ENCODE measurements around the gene FLNB.

The FLNB gene

DNA sequence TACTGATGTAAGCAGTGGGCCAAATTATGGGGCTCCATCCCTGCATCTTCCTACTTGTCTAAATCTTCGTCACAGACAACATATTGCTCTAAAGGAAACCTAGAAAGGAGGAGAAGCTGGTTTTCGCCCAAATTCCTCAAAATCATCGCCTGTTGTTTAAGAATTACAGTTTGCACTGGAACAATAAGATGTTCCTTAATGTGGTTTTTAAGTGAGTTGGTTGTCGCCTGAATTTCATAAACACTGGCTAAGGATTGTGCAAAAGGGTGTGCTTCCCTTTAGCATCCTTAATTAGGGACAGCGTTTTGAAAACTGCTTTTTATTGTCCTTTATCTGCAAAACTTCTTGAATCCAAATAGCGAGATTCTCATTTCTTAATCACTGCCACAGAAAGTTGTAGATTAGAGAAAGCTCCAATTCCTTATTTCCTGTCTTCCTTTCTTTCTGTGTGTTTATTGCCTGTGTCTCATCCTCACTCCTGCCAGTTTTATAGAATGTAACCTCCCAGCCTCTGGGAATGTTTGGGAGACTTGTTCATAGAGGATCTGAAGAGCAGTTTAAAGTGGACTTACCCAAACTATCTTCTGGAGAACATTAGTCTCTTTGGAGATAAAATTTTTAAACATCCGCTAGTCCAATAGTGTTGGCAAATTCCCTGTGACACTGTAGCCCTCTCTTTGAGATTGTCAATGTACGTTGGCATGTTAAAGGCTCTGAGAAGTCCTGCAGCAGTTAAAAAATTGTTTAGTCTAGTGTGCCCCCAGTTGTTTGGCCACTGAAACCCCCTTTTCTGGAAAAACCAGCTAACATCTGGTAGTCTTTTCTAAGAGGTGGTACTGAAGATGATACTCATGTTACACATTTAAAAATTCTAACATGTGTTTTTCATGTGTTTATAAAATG, 50.4 kb downstream of the FLNB start:
- DNase-seq = no peak

- DNase-seq = no peak
These were observed 51.4 kb downstream of the FLNB start for GRCh38 chr3:58059349-58060321.

DNA sequence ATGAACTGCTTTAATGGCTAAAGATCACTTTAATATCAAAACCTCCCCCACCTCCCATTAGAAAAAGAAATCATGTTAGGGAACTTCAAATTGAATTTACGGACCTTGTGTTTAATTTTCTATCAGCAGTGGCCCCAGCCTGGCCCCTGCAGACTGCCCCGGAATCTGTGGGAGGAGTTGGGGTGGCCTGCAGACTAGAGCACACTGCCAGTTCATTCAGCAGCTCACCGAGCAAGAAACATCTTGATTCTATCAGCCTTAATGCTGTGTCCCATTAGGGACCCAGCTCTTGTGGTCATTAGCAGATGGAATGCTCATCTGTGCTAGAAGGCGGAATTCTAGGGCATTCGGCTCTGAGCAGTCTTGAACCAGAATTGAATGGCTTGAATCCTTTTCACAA, 54.2 kb downstream of the FLNB start:
- DNase-seq = no peak

DNA sequence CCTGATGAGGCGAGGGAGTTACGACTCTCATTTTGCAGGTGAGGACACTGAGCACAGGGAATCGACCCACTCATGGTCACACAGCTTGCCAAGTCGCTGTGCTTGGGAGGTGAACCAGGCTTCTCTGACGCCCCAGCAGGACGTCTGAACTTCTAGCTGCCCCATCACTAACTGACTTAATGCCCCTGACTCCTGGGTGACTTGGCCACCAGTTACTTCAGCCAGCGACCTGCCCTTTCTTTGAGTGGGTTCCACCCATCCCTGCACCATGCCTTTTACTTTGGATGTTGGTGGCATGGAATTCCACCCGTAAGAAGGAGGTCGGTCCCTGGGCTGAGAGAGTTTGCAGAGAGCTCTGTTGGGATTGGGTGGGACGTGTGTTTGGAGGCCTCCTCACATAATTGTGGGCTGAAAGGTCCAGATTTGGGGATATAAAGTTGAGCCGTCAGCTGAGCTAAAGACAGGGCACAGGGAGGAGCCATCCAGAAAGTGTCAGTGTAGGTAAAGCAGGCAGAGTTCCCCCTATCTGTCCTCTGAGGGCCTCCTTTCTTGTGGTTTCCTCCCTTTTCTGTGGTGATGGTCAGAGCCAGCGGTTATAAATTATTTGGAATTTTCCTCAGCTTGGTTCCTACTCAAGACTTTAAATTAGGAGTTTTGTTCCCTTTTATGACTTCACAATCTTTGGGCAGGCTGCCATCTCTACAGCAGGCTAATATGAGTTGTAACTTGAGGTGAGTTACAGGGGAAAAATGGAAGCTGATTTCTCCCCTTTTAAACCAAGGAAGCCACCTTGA, 55.0 kb downstream of the FLNB start:
- no peak for DNase-seq

GRCh38 chr3:58064923-58065638, 56.9 kb downstream of the FLNB start:
- DNase-seq = no peak

DNA sequence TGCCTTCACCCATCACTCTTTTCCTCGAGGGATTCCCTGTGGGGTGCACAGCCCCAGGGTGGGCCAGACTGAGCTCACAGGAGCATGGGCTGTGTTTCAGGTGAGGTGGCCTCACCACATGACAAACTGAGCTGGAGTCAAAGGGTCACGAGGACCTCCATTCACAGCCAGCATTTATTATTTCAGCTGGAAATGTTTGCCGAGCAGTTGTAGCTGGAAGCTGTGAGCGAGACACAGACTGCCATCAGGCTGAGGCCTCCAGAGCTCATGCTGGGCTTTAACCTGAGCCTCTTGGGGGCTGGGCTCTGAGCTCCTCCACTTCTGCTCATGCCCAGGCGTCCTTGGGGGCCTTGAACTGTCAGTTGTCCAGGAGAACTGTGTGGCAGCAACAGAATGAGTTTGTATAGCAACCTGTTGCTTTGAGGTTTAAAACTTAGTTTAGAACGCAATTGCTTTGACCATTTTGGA, 57.5 kb downstream of the FLNB start:
- DNase-seq = no peak

- no peak for DNase-seq
These were observed 58.6 kb downstream of the FLNB start for GRCh38 chr3:58066842-58067241.

- no peak for DNase-seq
These were observed 60.0 kb downstream of the FLNB start for GRCh38 chr3:58068122-58068809.

DNA sequence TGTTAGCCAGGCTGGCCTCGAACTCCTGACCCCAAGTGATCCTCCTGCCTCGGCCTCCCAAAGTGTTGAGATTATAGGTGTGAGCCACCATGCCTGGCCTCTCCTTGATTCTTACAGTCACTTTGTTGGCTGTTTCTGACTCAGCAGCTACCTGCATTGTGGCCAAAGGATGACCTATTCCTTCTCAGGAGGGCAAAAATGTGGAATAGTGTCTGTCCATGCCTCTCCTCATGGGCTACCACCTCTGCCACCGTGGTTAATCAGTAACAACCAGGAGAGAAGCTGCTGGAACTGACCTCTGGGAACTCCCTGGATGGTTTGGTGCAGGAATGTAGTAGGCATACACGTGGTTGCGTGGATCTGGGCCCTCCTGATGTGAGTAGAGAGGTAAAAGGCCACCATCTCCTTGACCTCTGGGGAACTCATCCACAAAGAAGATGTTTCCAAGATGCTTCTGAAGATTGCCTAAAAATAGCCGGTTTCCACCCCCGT, 63.3 kb downstream of the FLNB start:
- no peak for DNase-seq

DNA sequence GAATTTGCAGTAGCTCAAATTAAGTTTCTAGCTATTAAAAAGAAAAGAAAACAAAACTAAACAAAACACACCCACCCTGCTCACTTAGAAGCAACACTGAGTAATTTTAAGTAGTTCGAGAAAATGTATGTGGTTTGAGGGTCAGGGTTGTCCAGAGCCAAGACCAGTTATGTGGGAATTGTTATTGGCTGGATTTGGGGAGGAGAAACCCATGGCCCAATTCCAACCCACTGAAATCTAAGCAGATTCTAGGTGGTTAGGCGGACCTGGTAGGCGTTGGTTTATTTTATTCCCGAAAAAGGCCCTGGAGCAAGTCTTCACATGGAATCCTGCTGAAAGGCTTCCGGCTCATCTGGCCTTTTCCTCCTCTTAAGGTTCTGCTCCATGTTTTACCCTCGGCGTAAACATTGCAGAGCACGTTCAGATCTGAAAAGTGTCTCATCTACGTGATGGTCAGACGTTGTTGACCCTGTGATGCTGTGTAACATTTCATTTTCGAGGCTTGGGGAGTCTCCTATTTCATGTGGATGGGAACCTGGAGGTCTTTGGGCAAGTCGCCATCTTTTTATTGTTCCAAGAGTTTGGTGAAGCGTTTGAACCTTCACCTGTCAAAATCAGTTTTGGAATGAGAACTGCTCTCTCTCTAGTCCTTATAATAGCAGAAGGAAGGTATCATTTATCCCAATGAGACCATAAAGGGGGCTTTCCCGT, 64.0 kb downstream of the FLNB start:
- no peak for DNase-seq

DNA sequence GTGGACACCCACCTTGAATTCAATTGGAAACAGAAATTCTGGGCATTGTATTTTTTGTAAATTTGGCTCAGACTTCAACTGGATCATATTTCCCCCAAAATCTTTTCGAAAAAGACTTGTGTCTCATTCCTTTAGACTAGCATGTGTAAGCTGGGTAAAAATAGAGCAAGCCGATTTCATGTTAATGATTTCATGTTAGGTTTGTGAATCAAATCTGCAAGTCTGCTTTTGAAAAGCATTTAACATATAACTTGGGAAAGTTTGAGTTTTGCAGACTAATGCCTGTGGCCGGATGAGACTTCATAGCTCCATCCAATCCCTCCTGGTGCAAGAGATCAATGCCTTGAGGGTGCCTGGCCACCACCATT, 64.5 kb downstream of the FLNB start:
- DNase-seq = no peak

DNA sequence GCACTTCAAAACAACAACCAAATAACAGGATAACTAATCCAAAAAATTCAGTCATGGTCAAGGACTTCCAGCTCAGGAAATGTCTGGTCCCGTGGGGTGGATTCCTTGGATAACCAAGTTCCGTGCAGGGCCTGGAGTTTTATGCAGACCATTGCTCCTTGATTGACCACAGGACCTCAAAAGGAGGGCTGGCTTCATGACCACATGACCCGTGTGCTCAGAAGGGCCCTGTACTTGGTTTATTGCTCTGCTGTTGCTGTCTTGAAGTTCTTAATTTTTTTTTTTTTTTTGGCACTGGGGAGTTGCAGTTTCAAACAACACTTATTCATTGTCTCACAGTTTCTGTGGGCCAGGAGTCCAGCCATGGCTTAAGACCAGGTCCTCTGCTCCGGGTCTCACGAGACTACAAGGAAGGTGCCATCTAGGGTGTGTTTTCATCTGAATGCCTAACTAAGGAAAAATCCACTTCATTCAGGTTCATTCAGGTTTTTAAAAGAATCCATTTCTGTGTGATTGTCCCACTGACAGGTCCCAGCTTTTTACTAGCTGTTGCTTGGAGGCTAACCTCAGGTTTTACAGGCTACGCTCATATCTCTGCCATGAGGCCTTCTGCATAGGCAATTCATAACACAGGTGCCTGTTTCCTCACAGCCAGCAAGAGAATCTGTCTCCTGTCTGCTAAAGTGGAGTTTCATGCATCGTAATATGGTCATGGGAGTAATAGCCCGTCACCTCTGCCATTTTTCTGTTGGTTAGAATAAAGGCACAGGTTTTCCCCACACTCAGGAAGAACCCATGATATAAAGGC, 65.3 kb downstream of the FLNB start:
- DNase-seq = no peak

DNA sequence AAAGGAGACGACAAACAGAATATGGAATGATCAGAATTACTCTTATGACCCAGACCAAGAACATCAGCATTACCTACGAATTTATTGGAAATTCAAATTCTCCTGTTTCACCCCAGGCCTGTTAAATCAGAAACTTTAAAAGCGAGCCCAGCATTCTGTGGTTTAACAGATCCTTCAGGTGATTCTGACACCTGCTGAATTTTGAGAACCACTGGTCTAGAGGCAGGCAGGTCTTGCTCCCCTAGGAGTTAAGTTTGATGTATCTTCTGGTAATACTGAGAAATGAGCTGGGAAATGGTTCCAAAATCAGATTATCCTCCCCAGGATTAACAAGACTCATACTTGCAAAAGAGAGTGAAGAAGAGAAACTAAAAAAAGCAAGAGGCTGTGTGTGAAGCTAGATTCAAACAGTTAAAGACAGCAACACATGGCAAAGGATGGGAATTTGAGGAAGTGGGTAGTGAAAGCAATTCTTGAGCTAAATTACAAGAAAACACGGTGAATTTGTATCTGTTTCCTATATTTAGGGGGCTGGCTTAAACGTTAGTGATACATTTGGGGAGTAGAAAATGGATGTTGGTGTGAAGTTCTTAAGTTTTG, 66.0 kb downstream of the FLNB start:
- DNase-seq = no peak

DNA sequence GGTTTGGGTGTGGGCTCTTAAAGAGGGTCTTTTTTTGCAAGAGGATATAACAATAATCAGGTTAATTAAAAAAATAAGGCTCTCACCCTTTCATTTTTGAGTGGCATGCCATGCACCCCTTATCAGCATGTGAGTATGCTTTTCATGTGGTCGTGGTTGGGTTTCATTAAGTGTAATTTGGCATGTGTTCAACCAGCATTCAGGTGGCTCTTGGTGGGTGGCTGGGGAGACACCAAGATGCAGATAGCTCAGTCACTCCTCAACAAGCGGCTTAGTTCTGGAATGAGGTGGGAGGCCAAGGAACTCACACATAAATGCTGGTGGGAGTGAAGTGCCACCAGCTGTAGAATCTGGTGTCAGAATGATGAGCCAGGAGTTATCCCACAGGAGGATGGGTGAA, 66.8 kb downstream of the FLNB start:
- no peak for DNase-seq

DNA sequence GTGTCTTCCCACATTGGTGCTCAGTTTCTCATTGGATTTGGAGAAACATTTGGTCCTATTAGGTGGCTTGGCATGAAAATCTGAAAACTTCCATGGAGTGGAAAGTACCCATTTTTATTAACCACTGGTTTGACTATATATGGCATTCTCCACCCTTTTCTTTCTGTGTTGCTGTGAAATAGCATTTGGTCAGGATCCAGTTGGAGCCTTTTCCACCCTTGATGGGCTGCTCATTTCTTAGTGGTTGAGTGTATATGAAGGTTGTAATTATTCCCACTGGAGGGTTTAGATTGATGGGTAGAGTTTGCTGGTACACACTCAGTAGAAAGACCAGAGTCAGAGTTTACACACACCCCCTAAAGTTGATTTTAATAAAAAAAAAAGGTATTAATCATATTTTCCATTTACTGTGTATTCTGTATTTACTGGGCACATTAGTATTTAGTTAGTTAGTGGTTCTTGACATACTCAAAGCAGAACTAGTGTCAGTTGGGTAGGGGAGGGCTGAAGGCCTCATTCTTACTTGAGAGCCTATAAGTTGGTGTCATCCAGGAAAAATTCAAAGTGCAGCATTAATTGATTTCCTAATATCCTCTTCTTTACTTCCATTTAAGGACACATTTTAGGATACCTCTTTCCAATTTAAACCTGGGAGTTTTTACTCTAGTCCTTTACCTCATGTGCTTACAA, 69.5 kb downstream of the FLNB start:
- no peak for DNase-seq

- DNase-seq = no peak
These were observed 70.4 kb downstream of the FLNB start for GRCh38 chr3:58078610-58079009.

- DNase-seq = no peak
These were observed 71.6 kb downstream of the FLNB start for GRCh38 chr3:58079773-58080172.

- no peak for DNase-seq
These were observed 73.8 kb downstream of the FLNB start for GRCh38 chr3:58082047-58082446.

DNA sequence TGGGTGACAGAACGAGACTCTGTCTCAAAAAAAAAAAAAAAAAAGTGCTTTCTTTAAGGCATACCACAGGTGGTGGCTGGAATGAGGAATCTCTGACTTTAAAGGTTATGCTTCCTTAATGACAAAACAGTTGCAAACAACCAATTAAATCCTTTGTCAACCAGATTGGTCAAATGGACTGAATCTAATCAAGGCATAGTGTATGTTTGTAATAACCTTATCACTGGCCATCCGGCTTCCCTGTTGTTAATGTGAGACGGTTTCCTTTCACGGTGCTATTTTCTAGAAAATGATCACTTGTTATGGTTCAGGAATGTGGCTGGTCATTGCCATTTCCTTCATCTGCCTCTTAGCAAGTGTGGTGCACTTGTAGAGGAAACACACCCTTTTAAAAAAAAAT, 75.9 kb downstream of the FLNB start:
- no peak for DNase-seq
